CD4-positive, alpha-beta T cell (primary cell): ENCODE data around the gene BTBD9. TPM values are rescaled to one million over a fixed set of nuclear protein-coding genes. Genes with fewer than 3 reads are reported as not detected.

Experiments used
- ATAC-seq: fragments of 200-7000 bp; cut with Tn5 transposase; one replicate; pipeline ENCODE4 v1.10.0; 2022; ENCODE audit warnings: mild to moderate bottlenecking; ENCODE audit not compliant: poor library complexity
- CTCF ChIA-PET: fragments of 350-600 bp; sonication (Branson Sonifier 250); formaldehyde crosslinking; loops from one replicate; lab custom pipeline; 2021; ENCODE audit warnings: antibody characterized with exemption, inconsistent platforms; lab: Charles Lee
- POLR2A ChIA-PET: fragments of 350-600 bp; sonication (Branson Sonifier 250); formaldehyde crosslinking; loops from one replicate; lab custom pipeline; 2021; ENCODE audit warnings: antibody characterized with exemption, inconsistent platforms; lab: Charles Lee
- DNase-seq, 14 experiments: peaks; one replicate each; pipeline ENCODE4 v3.0.0-alpha.2; 2013 to 2020; ENCODE audit warnings: mixed read lengths in 2 of 14
- H3K27ac ChIP-seq, 2 donors: one replicate each; pipeline versions ENCODE4 v1.5.1 to v1.7.0; 2013; ENCODE audit warnings: low read length in 2 of 2, low read depth in 1 of 2, mild to moderate bottlenecking in 1 of 2
- H3K27me3 ChIP-seq, 2 experiments: 1 replicate in 1 of 2; 2 replicates in 1 of 2; pipeline versions ENCODE4 v1.6.1 to v1.7.0; 2013; ENCODE audit warnings: low read length in 2 of 2, control low read depth in 1 of 2, mild to moderate bottlenecking in 1 of 2, moderate library complexity in 1 of 2; ENCODE audit not compliant: insufficient read depth in 2 of 2, control insufficient read depth in 1 of 2
- H3K36me3 ChIP-seq: one replicate; pipeline ENCODE4 v1.6.1; 2013; ENCODE audit warnings: low read length, control low read depth; ENCODE audit not compliant: insufficient read depth
- H3K4me1 ChIP-seq: one replicate; pipeline ENCODE4 v1.6.1; 2013; ENCODE audit warnings: low read length, control low read depth; ENCODE audit not compliant: insufficient read depth
- H3K4me3 ChIP-seq: one replicate; pipeline ENCODE4 v1.5.1; 2013; ENCODE audit warnings: mild to moderate bottlenecking, low read length, moderate library complexity
- H3K9me3 ChIP-seq, 2 experiments: 1 replicate in 1 of 2; 2 replicates in 1 of 2; pipeline versions ENCODE4 v1.6.1 to v1.7.0; 2013; ENCODE audit warnings: low read length in 2 of 2, mild to moderate bottlenecking in 2 of 2, control low read depth in 1 of 2, moderate library complexity in 1 of 2; ENCODE audit not compliant: control insufficient read depth in 1 of 2, insufficient read depth in 1 of 2
- H3K27ac Mint-ChIP-seq: one replicate; pipeline ENCODE4 v1.8.0; 2020; ENCODE audit warnings: mixed read lengths
- H3K27me3 Mint-ChIP-seq: one replicate; pipeline ENCODE4 v1.8.0; 2021; ENCODE audit warnings: mixed read lengths
- H3K36me3 Mint-ChIP-seq: one replicate; pipeline ENCODE4 v1.8.0; 2021; ENCODE audit warnings: low read depth, mixed read lengths
- H3K4me1 Mint-ChIP-seq: one replicate; pipeline ENCODE4 v1.8.0; 2021; ENCODE audit warnings: low read depth, mixed read lengths
- H3K4me3 Mint-ChIP-seq: one replicate; pipeline ENCODE4 v1.8.0; 2020; ENCODE audit warnings: mild to moderate bottlenecking, mixed read lengths
- H3K9me3 Mint-ChIP-seq: one replicate; pipeline ENCODE4 v1.8.0; 2020; ENCODE audit warnings: mixed read lengths
- CTCF ChIP-seq: fragments of 200-600 bp; IDR thresholded peaks from one replicate; pipeline ENCODE4 v1.8.0; 2022; ENCODE audit warnings: antibody characterized with exemption, mild to moderate bottlenecking
- intact Hi-C, 2 experiments: fragments of 100-400 bp; cut with DNase I in 1 of 2; cut with micrococcal nuclease in 1 of 2; formaldehyde crosslinking; loops; one replicate each; pipeline versions ENCODE4 v1.15.1 to v1.9.0; 2023 to 2025; cut with DNase I, micrococcal nuclease
- total RNA-seq, 174 experiments: library from RNA in 2 of 174; stranded (reverse) in 2 of 174; gene quantifications; one replicate each; pipeline ENCODE4 v1.2.3 and lab custom pipeline; 2021 to 2026

The BTBD9 gene
- total RNA-seq, 2 experiments from 2014 or later = 58.7 to 59.3 TPM

GRCh38 chr6:38185752-38186151, 454.0 kb downstream of the BTBD9 start:
- no peak overlapping the region for H3K27ac ChIP-seq
- POLR2A ChIA-PET = no interaction called here
- Mint-ChIP-seq H3K27ac (no peak overlapping the region), H3K27me3 (no peaks in the 10 kb centered on the region), H3K4me1 (no peaks in the 10 kb centered on the region), H3K9me3 (no peaks in the 10 kb centered on the region), H3K36me3 (peaks cover 39% of the 10 kb centered on the region), H3K4me3 (no peak overlapping the region)
- no peaks in the 10 kb centered on the region for H3K4me1 ChIP-seq
- no peaks in the 10 kb centered on the region for H3K27me3 ChIP-seq
- no peak for TF ChIP-seq CTCF
- H3K9me3 ChIP-seq = no peaks in the 10 kb centered on the region
- peaks cover 14% of the 10 kb centered on the region for H3K36me3 ChIP-seq
- no peak overlapping the region for H3K4me3 ChIP-seq
- CTCF ChIA-PET = no interaction called here
- ATAC-seq = no peak
- no peak for DNase-seq
- intact Hi-C loops = no loop called here

- Histone ChIP-seq H3K9me3 (no peaks in the 10 kb centered on the region), H3K27ac (no peak overlapping the region), H3K4me1 (no peaks in the 10 kb centered on the region), H3K27me3 (no peaks in the 10 kb centered on the region), H3K36me3 (peaks cover 14% of the 10 kb centered on the region), H3K4me3 (no peak overlapping the region)
- intact Hi-C loops = no loop called here
- ChIA-PET POLR2A (no interaction called here), CTCF (no interaction called here)
- no peak for ATAC-seq
- DNase-seq = no peak
- no peak for TF ChIP-seq CTCF
- Mint-ChIP-seq H3K4me3 (no peak overlapping the region), H3K27ac (no peak overlapping the region), H3K9me3 (no peaks in the 10 kb centered on the region), H3K36me3 (peaks cover 36% of the 10 kb centered on the region), H3K27me3 (no peaks in the 10 kb centered on the region), H3K4me1 (no peaks in the 10 kb centered on the region)
These were observed 454.5 kb downstream of the BTBD9 start for GRCh38 chr6:38185244-38185643.

GRCh38 chr6:38184585-38185080, 455.1 kb downstream of the BTBD9 start:
- no peak overlapping the region for H3K4me3 Mint-ChIP-seq
- no peaks in the 10 kb centered on the region for H3K27me3 Mint-ChIP-seq
- H3K9me3 ChIP-seq = no peaks in the 10 kb centered on the region
- ATAC-seq (no peak), DNase-seq (no peak)
- H3K9me3 Mint-ChIP-seq = no peaks in the 10 kb centered on the region
- no peak overlapping the region for H3K27ac ChIP-seq
- no peak for TF ChIP-seq CTCF
- CTCF ChIA-PET = no interaction called here
- H3K4me1 Mint-ChIP-seq = no peaks in the 10 kb centered on the region
- no peaks in the 10 kb centered on the region for H3K27me3 ChIP-seq
- H3K36me3 Mint-ChIP-seq = peaks cover 36% of the 10 kb centered on the region
- H3K4me3 ChIP-seq = no peak overlapping the region
- POLR2A ChIA-PET = no interaction called here
- no peak overlapping the region for H3K27ac Mint-ChIP-seq
- peaks cover 14% of the 10 kb centered on the region for H3K36me3 ChIP-seq
- H3K4me1 ChIP-seq = no peaks in the 10 kb centered on the region
- intact Hi-C loops = no loop called here
